ENCODE data around the gene ELN. TPM values are rescaled to one million over a fixed set of nuclear protein-coding genes. Genes with fewer than 3 reads are reported as not detected.

Gene ELN
- total RNA-seq, 2 donors from 2014 or later, result 10.3 to 15.0 TPM

DNA sequence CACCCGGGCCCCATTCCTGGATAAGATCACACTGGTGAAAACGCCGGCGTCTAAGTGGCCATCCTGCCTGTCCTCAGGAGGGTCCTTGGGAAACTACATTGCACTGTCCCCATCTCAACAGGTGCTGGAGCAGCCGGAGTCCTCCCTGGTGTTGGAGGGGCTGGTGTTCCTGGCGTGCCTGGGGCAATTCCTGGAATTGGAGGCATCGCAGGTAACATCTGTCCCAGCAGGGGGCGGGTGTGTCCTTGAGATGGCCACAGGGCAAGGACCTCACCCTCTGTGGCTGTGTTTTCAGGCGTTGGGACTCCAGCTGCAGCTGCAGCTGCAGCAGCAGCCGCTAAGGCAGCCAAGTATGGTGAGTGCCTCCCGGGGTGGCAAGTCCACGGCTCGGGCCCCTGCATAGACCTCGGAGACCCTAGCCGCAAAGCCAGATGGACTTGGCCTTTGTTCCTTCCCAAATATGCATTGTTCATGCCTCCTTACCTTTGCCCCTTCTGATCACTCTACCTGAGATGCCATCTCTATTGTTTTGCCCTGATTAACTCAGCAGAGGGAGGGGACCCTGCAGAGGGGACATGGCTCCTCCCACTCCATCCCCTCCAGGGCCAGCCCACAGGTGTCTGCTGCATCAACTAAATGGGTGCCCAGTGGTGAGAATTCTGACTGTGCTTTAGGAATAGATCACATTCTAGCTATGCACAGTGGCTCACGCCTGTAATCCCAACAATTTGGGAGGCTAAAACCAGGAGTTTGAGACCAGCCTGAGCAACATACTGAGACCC lies 23.8 kb downstream of the ELN start:
- intact Hi-C loops (cut with DNase I, micrococcal nuclease), result no loop called here
- ATAC-seq (peak; percentile 87), DNase-seq (peak in 1 of 2 donors; percentile 79)

DNA sequence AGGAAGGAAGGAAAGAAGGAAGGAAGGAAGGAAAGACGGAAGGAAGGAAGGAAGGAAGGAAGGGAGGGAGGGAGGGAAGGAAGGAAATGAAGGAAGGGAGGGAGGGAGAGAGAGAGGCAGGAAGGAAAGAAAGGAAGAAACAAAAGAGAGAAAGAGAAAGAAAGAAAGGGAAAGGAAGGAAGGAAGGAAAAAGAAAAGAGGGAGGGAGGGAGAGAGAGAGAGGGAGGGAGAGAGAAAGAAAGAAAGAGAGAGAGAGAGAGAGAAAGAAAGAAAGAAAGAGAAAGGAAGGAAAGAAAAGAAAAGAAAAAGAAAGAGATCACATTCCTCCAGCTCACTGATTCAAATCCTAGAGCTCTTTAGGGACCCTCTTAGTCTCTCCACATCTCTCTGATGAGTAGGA lies 24.7 kb downstream of the ELN start:
- DNase-seq (no peak), ATAC-seq (no peak)
- intact Hi-C loops (cut with DNase I, micrococcal nuclease), result no loop called here

DNA sequence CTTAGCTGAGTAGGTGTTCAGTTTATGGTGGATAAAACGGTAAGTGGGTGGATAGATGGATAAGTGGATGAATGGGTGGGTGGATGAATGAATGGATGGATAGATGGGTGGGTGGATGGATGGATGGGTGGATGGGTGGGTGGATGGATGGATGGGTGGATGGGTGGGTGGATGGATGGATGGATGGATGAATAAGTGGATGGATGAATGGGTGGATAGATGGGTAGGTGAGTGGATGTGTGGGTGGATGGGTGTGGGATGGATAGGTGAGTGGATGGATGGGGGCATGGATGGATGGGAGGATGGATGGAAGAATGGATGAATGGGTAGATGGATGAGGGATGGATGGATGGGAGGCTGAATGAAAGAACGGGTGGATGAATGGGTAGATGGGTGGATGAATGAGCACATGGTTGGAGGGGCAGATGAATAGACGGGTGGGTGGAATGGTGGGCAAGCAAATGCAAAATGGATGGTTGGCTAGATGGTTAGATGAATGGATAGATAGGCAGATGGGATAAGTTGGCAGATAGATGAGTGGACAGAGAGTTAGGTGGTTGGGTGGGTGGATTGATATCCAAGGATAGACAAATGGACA lies 25.7 kb downstream of the ELN start:
- intact Hi-C loops (cut with DNase I, micrococcal nuclease), result no loop called here
- DNase-seq (no peak), ATAC-seq (no peak)

DNA sequence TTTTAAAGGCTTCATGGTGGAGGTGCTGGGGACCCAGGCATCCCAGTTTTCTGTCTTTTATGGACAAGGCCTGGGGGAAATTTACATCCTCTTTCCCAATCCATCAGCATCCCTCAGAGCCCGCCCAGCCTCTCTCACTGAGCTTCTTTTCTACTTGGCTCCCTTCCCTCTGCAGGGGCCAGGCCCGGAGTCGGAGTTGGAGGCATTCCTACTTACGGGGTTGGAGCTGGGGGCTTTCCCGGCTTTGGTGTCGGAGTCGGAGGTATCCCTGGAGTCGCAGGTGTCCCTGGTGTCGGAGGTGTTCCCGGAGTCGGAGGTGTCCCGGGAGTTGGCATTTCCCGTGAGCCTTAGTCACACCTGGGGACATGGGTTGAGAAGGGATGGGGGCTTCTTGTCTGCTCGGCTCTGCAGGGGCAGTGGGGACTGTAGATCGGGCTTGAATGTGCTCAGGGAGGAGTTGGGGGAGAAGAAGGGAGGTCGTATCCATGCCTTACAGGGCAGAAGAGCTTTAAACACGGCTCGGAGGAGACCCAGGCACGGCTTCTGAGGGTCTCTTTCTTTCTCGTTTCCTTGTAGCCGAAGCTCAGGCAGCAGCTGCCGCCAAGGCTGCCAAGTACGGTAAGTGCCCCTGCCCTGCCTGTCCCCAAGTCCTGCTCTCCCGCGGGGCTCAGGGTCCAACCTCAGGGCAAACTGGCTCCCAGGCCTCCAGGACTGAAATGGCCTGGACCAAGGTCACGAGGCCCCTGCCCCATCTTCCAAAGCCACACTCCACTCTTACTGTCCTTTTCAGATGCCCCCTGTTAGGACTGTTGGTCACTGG lies 28.3 kb downstream of the ELN start:
- DNase-seq, result no peak
- no peak for ATAC-seq
- intact Hi-C loops (cut with DNase I, micrococcal nuclease), result no loop called here

DNA sequence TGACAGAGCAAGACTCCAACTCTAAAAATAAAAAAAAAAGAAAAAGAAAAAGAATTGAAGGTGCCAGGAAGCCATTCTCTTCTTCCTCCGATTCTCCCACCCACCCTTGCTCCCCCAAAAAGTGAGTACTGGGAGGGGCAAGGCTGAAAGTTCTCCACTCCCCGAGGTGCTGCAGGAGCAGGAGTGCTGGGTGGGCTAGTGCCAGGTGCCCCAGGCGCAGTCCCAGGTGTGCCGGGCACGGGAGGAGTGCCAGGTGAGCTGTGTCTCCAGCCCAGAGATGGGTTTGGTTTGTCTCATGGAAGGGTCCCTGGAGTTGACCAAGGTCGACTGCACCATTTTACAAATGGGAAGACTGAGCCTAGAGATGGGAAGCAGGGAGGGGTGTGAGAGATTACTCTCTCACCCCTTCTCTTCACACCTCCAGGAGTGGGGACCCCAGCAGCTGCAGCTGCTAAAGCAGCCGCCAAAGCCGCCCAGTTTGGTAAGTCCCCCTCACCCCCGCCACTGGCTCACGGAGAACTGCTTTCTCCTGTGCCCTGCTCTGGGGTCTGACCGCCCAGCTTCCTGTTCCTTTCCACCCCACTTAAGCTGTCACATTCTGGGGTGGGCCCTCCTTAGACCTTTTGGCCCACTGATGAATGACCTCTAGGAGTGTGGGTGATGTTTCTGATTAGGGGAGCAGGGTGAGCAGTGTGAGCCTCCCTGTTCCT lies 29.4 kb downstream of the ELN start:
- ATAC-seq, result no peak
- no peak for DNase-seq
- intact Hi-C loops (cut with DNase I, micrococcal nuclease), result no loop called here

DNA sequence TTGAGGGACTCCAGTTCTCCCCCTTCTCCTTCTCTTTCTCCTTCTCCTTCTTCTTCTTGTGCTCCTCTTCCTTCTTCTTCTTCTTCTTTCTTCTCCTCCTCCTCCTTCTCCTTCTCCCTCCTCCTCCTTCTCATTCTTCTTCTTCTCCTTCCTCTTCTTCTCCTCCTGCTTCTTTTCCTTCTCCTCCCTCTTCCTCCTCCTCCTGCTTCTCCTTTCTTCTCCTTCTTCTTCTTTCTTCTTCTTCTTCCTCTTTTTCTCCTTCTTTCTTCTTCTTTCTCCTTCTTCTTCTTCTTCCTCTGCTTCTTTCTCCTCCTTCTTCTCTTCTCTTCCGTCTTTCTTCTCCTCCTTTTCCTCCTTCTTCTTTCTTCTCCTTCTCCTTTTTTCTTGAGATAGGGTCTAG lies 30.0 kb downstream of the ELN start:
- ATAC-seq, result no peak
- intact Hi-C loops (cut with DNase I, micrococcal nuclease), result no loop called here
- no peak for DNase-seq

DNA sequence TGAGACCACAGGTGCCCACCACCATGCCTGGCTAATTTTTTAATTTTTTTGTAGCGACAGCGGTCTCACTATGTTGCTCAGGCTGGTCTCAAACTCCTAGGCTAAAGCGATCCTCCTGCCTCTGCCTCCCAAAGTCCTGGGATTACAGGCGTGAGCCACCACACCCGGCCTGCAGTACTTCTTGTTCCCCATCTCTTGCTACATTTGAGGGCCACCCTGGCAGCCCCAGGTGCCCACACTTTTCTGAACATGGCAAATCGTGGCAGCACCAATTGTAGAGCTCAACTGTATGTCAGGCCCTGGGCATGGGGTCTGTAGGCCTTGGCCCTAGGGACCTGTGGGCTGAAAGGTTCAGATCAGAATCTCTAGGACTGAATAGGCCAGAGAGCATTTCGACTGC lies 30.5 kb downstream of the ELN start:
- no peak for ATAC-seq
- intact Hi-C loops (cut with DNase I, micrococcal nuclease), result no loop called here
- no peak for DNase-seq

DNA sequence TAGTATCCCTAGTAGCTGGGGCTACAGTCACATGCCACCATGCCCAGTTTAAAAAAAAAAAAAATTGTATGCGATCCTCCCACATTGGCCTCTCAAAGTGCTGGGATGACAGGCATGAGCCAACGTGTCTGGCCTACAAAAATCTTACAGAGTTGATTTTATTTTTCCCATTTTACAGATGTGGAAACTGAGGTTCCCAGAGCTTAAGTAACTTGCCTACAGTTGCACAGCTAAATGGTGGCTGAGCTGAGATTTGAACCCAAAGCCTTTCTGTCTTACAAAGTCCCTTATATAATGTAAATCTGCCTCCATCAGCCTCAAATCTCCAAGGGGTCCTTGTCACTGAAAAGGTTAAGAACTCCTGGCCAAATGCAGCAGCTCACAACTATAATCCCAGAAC lies 31.1 kb downstream of the ELN start:
- DNase-seq, result no peak
- ATAC-seq, result no peak
- intact Hi-C loops (cut with DNase I, micrococcal nuclease), result no loop called here

DNA sequence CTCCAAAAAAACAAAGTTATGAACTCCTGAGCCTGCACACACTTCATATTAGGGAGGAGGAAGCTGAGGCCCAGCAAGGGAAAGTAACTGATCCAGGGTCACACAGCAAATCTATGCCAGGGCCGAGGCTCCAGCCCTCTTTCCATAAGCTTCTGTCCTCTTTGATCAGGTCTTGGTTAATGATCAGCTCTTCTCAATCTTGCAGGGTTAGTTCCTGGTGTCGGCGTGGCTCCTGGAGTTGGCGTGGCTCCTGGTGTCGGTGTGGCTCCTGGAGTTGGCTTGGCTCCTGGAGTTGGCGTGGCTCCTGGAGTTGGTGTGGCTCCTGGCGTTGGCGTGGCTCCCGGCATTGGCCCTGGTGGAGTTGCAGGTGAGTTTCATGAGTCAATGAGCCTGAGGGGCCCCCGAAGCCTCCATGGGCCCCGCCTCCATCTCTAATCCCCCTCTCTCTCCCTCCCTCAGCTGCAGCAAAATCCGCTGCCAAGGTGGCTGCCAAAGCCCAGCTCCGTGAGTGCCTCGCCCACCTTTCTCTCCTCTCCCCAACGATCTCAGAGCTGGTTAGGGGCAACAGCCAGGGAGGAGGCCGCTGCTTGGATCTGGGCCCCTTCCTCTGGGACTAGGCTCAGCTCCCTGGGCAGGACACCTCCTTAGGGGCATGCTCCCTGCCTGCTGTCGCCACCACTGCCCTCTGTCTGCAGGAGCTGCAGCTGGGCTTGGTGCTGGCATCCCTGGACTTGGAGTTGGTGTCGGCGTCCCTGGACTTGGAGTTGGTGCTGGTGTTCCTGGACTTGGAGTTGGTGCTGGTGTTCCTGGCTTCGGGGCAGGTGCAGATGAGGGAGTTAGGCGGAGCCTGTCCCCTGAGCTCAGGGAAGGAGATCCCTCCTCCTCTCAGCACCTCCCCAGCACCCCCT lies 32.0 kb downstream of the ELN start:
- intact Hi-C loops (cut with DNase I, micrococcal nuclease), result no loop called here
- DNase-seq (peak; percentile 90 to 91), ATAC-seq (peak; percentile 80)

DNA sequence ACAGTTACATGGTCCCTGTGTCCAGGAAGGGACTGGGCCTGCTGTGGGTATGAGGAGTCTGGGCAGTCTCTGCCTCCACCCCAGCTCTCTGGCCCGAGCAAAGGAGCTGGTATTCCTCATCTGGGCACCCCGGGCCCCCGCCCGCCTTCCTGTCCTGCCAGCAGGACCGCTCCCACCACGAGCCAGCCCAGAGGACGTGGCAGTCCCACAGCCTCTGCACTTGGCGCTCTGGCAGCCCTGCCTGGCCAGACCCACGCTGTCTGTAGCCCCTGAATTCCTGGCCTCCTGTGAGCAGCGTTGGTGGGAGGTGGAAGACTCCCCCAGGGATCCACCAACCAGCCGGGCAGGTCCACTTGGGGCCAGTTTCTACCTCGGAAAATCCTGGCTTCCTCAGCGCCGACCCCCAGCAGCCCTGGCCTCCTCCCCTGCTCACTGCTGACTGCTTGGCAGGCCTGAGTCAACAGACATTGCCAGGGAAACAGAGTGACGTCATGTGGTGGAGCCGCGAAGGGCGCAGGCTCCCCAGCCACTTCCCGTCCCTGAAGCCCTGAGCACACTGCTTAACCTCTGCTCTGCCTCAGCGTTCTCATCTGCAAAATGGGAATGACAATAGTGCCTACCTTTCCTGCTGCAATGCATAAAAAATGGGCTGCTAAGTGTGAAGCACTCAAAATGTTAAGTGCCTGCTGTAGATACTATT lies 34.0 kb downstream of the ELN start:
- DNase-seq (peak; percentile 85 to 93), ATAC-seq (peak; percentile 77)
- intact Hi-C loops (cut with DNase I, micrococcal nuclease), result no loop called here

DNA sequence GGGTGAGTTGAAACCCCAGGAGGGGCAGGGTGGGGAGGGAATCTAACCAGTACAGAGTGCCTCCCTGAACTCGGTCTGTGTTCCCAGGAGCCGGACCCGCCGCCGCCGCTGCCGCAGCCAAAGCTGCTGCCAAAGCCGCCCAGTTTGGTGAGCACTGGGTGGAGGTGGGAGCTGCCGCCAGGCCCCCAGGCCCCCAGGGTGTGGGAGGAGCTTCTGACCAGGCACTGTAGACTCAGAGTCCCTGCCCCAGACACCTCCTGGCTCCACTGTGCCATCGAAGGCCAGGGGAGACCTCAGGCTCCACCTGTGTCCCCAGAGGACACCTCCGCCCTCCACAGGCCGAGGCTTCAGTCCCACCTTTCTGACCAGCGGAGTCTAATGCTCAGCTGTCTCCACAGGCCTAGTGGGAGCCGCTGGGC lies 35.3 kb downstream of the ELN start:
- no peak for DNase-seq
- intact Hi-C loops (cut with DNase I, micrococcal nuclease), result no loop called here
- ATAC-seq, result no peak

DNA sequence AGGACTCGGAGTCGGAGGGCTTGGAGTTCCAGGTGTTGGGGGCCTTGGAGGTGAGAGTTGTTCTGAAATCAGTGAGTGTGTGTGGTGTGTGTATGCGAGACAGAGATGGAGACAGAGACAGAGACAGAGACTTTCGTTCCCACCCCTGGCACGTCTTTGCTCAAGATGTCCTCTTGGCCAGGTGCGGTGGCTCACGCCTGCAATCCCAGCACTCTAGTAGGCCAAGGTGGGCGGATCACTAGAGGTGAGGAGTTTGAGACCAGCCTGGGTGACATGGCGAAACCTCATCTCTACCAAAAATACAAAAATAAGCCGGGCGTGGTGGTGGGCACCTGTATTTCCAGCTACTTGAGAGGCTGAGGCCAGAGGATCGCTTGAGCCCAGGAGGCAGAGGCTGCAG lies 35.7 kb downstream of the ELN start:
- intact Hi-C loops (cut with DNase I, micrococcal nuclease), result no loop called here
- ATAC-seq (no peak), DNase-seq (no peak)

DNA sequence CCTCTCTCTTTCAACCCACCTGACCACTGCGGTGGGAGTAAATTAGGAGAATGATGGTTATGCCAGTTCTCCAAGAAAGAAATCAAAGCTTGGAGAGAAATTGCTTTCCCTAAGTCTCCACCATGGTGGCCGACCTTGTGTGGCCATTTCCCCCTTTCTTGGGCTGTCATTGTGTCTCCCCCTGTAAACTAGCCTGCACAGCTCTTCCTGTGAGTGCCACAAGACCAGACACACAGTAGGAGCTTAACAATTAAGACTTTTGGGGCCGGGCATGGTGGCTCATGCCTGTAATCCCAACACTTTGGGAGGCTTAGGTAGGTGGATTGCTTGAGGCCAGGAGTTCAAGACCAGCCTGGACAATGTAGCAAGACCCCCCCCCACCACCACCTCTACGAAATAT lies 36.7 kb downstream of the ELN start:
- intact Hi-C loops (cut with DNase I, micrococcal nuclease), result no loop called here
- ATAC-seq (no peak), DNase-seq (no peak)

DNA sequence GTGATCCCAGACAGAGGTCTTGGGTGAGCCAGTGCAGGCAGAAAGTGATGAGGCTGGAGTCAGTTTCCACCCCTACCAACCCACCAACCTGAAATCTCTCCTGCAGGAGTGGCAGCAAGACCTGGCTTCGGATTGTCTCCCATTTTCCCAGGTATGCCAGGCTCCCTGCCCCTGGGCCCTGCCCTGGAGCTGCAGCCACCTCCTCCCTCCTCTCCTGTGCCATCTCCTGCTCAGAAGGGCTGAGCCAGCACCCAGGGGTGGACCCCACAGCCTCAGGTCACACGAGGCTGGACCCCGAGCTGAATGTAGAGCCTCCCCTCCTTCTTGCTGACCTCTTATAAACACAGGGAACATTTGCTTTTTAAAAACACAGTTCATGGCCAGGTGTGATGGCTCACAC lies 38.7 kb downstream of the ELN start:
- intact Hi-C loops (cut with DNase I, micrococcal nuclease), result no loop called here
- ATAC-seq (no peak), DNase-seq (no peak)

DNA sequence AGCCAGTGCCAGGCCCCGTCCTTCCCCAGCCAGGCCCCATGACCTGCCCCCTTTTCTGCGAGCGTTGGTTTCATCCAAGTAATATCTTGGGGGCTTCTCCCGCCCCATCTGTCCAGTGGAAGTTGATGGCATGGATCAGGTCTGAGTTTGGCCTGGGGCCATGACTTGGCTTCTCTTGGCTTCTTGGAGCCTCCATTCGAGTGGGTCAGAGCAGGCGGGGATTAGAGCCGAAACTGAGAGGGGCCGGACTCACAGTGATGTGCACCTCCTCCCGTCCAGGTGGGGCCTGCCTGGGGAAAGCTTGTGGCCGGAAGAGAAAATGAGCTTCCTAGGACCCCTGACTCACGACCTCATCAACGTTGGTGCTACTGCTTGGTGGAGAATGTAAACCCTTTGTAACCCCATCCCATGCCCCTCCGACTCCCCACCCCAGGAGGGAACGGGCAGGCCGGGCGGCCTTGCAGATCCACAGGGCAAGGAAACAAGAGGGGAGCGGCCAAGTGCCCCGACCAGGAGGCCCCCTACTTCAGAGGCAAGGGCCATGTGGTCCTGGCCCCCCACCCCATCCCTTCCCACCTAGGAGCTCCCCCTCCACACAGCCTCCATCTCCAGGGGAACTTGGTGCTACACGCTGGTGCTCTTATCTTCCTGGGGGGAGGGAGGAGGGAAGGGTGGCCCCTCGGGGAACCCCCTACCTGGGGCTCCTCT lies 40.6 kb downstream of the ELN start:
- ATAC-seq (no peak), DNase-seq (no peak)
- intact Hi-C loops (cut with DNase I, micrococcal nuclease), result loop anchor here in 1 of 2 donors (2.0 kb wide), 1 partner anchor 332 kb away; no protein-coding TSS in a partner anchor

DNA sequence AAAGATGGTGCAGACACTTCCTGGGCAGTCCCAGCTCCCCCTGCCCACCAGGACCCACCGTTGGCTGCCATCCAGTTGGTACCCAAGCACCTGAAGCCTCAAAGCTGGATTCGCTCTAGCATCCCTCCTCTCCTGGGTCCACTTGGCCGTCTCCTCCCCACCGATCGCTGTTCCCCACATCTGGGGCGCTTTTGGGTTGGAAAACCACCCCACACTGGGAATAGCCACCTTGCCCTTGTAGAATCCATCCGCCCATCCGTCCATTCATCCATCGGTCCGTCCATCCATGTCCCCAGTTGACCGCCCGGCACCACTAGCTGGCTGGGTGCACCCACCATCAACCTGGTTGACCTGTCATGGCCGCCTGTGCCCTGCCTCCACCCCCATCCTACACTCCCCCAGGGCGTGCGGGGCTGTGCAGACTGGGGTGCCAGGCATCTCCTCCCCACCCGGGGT lies 41.1 kb downstream of the ELN start:
- DNase-seq, result no peak
- intact Hi-C loops (cut with DNase I, micrococcal nuclease), result loop anchor here in 1 of 2 donors (2.0 kb wide), 1 partner anchor 332 kb away; no protein-coding TSS in a partner anchor

More for the DNA sequence above, 41.1 kb downstream of the ELN start:
- ATAC-seq, result no peak
